HepG2 (cell line): Measurements from ENCODE around the gene SUN1. TPM values are rescaled to one million over a fixed set of nuclear protein-coding genes. Genes with fewer than 3 reads are reported as not detected.

Experiments used
- ATAC-seq: fragments of 200-7000 bp; cut with Tn5 transposase; 3 replicates; pipeline ENCODE4 v1.9.1; 2020; ENCODE audit warnings: mild to moderate bottlenecking, moderate library complexity
- BruUV-seq: library from RNA; stranded (reverse); fragments of 400-500 nt; replicated peaks from 2 replicates; lab custom pipeline; 2021; lab: Mats Ljungman, UMichigan
- CTCF ChIA-PET: fragments of 300-600 bp; formaldehyde crosslinking; extraction: SDS; loops from one replicate; lab custom pipeline; 2021; ENCODE audit warnings: low total read pairs, inconsistent platforms, low intra/inter-chr PET ratio; lab: Yijun Ruan, JAX
- POLR2A ChIA-PET: fragments of 350-600 bp; sonication (Branson Sonifier 250); formaldehyde crosslinking; loops from one replicate; lab custom pipeline; 2020; ENCODE audit warnings: antibody characterized with exemption, inconsistent platforms; lab: Yijun Ruan, JAX
- DNase-seq: peaks from one replicate; pipeline ENCODE4 v3.0.0-alpha.2; 2015; ENCODE audit warnings: low spot score
- FAIRE-seq: peaks from 3 replicates; lab custom pipeline; 2011; peaks lifted over from hg19 to GRCh38; lab: Jason Lieb, UNC
- H2AFZ ChIP-seq: one replicate; pipeline ENCODE4 v1.6.1; 2011; ENCODE audit warnings: low read length, inconsistent platforms
- H3K27ac ChIP-seq: fragments of 300-600 bp; 3 replicates; pipeline ENCODE4 v1.8.0; 2011; ENCODE audit warnings: mixed run types, mild to moderate bottlenecking, mixed read lengths, low read length, inconsistent platforms; ENCODE audit not compliant: insufficient read depth; ENCODE audit errors: extremely low read length
- H3K27me3 ChIP-seq, 2 experiments: fragments of 200-600 bp in 1 of 2; 2 replicates in 1 of 2; 3 replicates in 1 of 2; pipeline versions ENCODE4 v1.6.0 to v1.8.0; 2011; ENCODE audit warnings: low read length in 2 of 2, mild to moderate bottlenecking in 2 of 2, moderate library complexity in 2 of 2, inconsistent platforms in 1 of 2; ENCODE audit not compliant: insufficient read depth in 2 of 2, control insufficient read depth in 1 of 2
- H3K36me3 ChIP-seq, 2 experiments: fragments of 200-600 bp in 1 of 2; replicated peaks in 1 of 2; 2 replicates in 1 of 2; 3 replicates in 1 of 2; pipeline versions ENCODE4 v1.5.1 to v1.8.0; 2011; ENCODE audit warnings: low read length in 2 of 2, inconsistent platforms in 1 of 2; ENCODE audit not compliant: insufficient read depth in 2 of 2, control insufficient read depth in 1 of 2
- H3K4me1 ChIP-seq: 2 replicates; pipeline ENCODE4 v1.5.1; 2012; ENCODE audit warnings: low read length, inconsistent platforms; ENCODE audit not compliant: insufficient read depth
- H3K4me2 ChIP-seq: 2 replicates; pipeline ENCODE4 v1.6.0; 2011; ENCODE audit warnings: low read depth, low read length, inconsistent platforms
- H3K4me3 ChIP-seq, 3 experiments: fragments of 200-600 bp in 1 of 3; sonication (generic), shearing (Covaris generic) in 1 of 3; replicated peaks in 1 of 3; 2 replicates each; pipeline ENCODE4 v1.5.1; 2011 to 2016; ENCODE audit warnings: low read length in 3 of 3, inconsistent platforms in 2 of 3, low read depth in 2 of 3, mild to moderate bottlenecking in 2 of 3, control low read depth in 1 of 3, mixed read lengths in 1 of 3; ENCODE audit not compliant: insufficient read depth in 1 of 3
- H3K79me2 ChIP-seq: one replicate; pipeline ENCODE4 v1.6.1; 2011; ENCODE audit warnings: low read length, inconsistent platforms; ENCODE audit not compliant: insufficient read depth
- H3K9ac ChIP-seq: 2 replicates; pipeline ENCODE4 v1.6.0; 2011; ENCODE audit warnings: mild to moderate bottlenecking, low read depth, low read length, inconsistent platforms; ENCODE audit not compliant: insufficient read depth
- H3K9me3 ChIP-seq: 2 replicates; pipeline ENCODE4 v1.5.1; 2012; ENCODE audit warnings: mild to moderate bottlenecking, low read length
- H4K20me1 ChIP-seq: 2 replicates; pipeline ENCODE4 v1.6.0; 2011; ENCODE audit warnings: inconsistent platforms, mild to moderate bottlenecking, low read length, moderate library complexity; ENCODE audit not compliant: insufficient read depth
- KAT2B ChIP-seq: fragments of 150-350 bp; IDR thresholded peaks from 2 replicates; pipeline ENCODE4 v1.6.1; 2014; ENCODE audit warnings: low read depth, low read length, borderline replicate concordance
- NFRKB ChIP-seq: fragments of 450-650 bp; IDR thresholded peaks from 2 replicates; pipeline ENCODE4 v1.6.1; 2017
- NR2F6 ChIP-seq, 2 experiments: IDR thresholded peaks; 2 replicates each; pipeline ENCODE4 v1.6.1; 2016; ENCODE audit warnings: antibody characterized with exemption in 1 of 2, mild to moderate bottlenecking in 1 of 2
- SMAD3 ChIP-seq: sonication (generic); formaldehyde crosslinking; IDR thresholded peaks from 2 replicates; pipeline ENCODE4 v1.4.0; 2020; ENCODE audit warnings: missing genetic modification reagents
- TCF7 ChIP-seq: sonication (generic); IDR thresholded peaks from 2 replicates; pipeline ENCODE4 v1.6.1; 2016; ENCODE audit warnings: antibody characterized with exemption, low read depth
- ZBTB14 ChIP-seq: sonication (generic); formaldehyde crosslinking; IDR thresholded peaks from 2 replicates; pipeline ENCODE4 v1.4.0; 2020; ENCODE audit warnings: missing genetic modification reagents
- ZBTB38 ChIP-seq: sonication (generic); formaldehyde crosslinking; IDR thresholded peaks from 2 replicates; pipeline ENCODE4 v1.5.1; 2020; ENCODE audit warnings: mild to moderate bottlenecking, missing genetic modification reagents
- ZFP36L2 ChIP-seq: sonication (generic); formaldehyde crosslinking; IDR thresholded peaks from 2 replicates; pipeline ENCODE4 v1.4.0; 2020; ENCODE audit warnings: missing genetic modification reagents
- ZNF891 ChIP-seq: sonication (generic); formaldehyde crosslinking; IDR thresholded peaks from 2 replicates; pipeline ENCODE4 v1.5.0; 2020; ENCODE audit warnings: mild to moderate bottlenecking, missing genetic modification reagents
- ZSCAN20 ChIP-seq: sonication (generic); formaldehyde crosslinking; IDR thresholded peaks from 2 replicates; pipeline ENCODE4 v1.4.0; 2020; ENCODE audit warnings: missing genetic modification reagents, mild to moderate bottlenecking, borderline replicate concordance
- WGBS: methylation state at CpG from one replicate; pipeline ENCODE4 v1.1.6; 2017; ENCODE audit warnings: low lambda C conversion rate; 5-methylcytosine and 5-hydroxymethylcytosine counted together
- in situ Hi-C: cut with HindIII; loops from 2 replicates; pipeline ENCODE4 v1.10.0; 2017; ENCODE audit warnings: low pct_unique_long_range_greater_than_20kb; ENCODE audit not compliant: extremely low pct_ligation_motif_present
- intact Hi-C: fragments of 100-400 bp; cut with micrococcal nuclease; formaldehyde crosslinking; loops from one replicate; pipeline ENCODE4 v1.10.0; 2022; ENCODE audit not compliant: unreplicated experiment
- polyA plus RNA-seq, 8 experiments: library from polyadenylated mRNA; depleted of rRNA in 3 of 8; stranded (reverse) in 7 of 8; unstranded in 1 of 8; fragments of >200 nt; fragmentation: Illumina TruSeq in 4 of 8; extraction: Trizol in 4 of 8; gene quantifications; 2 replicates each; pipeline versions ENCODE4 v1.2.1 to v1.2.3, GENCODE V29; 2011 to 2016; ENCODE audit warnings: low read depth in 4 of 8, missing spikeins in 1 of 8, mixed read lengths in 1 of 8; ENCODE audit not compliant: insufficient read depth in 1 of 8
- total RNA-seq, 5 experiments: library from RNA; depleted of rRNA; stranded (reverse); fragments of >200 nt; fragmentation: Illumina TruSeq; extraction: Trizol; gene quantifications; 2 replicates each; pipeline ENCODE4 v1.2.3, GENCODE V29; 2016; ENCODE audit warnings: low read depth in 1 of 5
- TF ChIP-seq, protein P1 (sequence below): sonication (generic); formaldehyde crosslinking; IDR thresholded peaks from 2 replicates; pipeline ENCODE4 v1.5.0; 2020; ENCODE audit warnings: missing genetic modification reagents
- TF ChIP-seq, protein P2 (sequence below): sonication (generic); formaldehyde crosslinking; IDR thresholded peaks from 2 replicates; pipeline ENCODE4 v1.8.1; 2023; ENCODE audit warnings: mild to moderate bottlenecking, missing genetic modification reagents

The SUN1 gene
- total and polyA plus RNA-seq, 2 of the 13 experiments (the other 11 are each of a cell fraction or from before 2014, with no cell fraction given), result 47.0 to 126 TPM

- peaks cover 87% of the 10 kb centered on the region for H3K79me2 ChIP-seq
- H3K36me3 ChIP-seq, result peaks cover 2 to 10% of the 10 kb centered on the region in 2 experiments; a peak in 4 of 5 replicates
- ATAC-seq (no peak), DNase-seq (no peak), FAIRE-seq (no peak)
- H2AFZ ChIP-seq, result no peak overlapping the region
- no peaks in the 10 kb centered on the region for H3K9me3 ChIP-seq
- H4K20me1 ChIP-seq, result peaks cover 34% of the 10 kb centered on the region
- peaks cover 35% of the 10 kb centered on the region for H3K4me1 ChIP-seq
- WGBS, result 93% methylated on average over 7 of the region's 11 CpGs
- BruUV-seq, result no TSS peak
- TF ChIP-seq ZBTB14, result no peak
- TF ChIP-seq, all 625 proteins: peak for 0
- Histone ChIP-seq H3K27ac (no peak overlapping the region), H3K4me3 (no peak overlapping the region), H3K27me3 (no peaks in the 10 kb centered on the region), H3K4me2 (no peak overlapping the region), H3K9ac (no peak overlapping the region)
- CTCF ChIA-PET, result no interaction called here
- intact Hi-C loops (no loop called here), in situ Hi-C loops (no loop called here)
- POLR2A ChIA-PET, result no interaction called here
Observed at GRCh38 chr7:824664-825063, 7.6 kb upstream of the SUN1 start.

DNA sequence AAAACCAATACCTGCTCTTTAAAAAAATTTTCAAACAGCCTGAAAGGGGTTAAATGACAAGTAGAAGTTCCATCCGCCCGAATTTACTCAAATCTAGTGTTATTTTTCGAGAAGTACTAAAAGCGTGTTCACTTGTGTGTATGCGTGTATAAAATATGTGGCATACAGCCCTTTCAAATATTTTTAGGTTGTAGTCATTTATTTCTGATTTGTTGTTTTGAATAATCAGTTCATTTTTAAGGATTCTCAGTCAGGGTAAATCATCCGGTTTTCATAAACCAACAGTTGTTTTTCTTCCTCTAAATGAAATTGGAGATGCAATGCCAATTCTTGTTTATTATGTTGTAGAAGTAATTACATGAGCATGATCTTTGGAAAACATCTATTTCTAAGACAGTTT is 6.9 kb upstream of the SUN1 start:
- BruUV-seq, result no TSS peak
- ChIA-PET POLR2A (no interaction called here), CTCF (no interaction called here)
- Histone ChIP-seq H3K79me2 (peaks cover 86% of the 10 kb centered on the region), H3K9me3 (no peaks in the 10 kb centered on the region), H3K4me3 (no peak overlapping the region), H4K20me1 (peaks cover 29% of the 10 kb centered on the region), H3K27me3 (no peaks in the 10 kb centered on the region), H3K4me2 (no peak overlapping the region), H3K9ac (no peak overlapping the region), H3K36me3 (peaks cover 2 to 10% of the 10 kb centered on the region in 2 experiments; a peak in 4 of 5 replicates), H2AFZ (no peak overlapping the region), H3K27ac (no peak overlapping the region), H3K4me1 (peaks cover 27% of the 10 kb centered on the region)
- in situ Hi-C loops, result no loop called here
- FAIRE-seq (no peak), ATAC-seq (no peak), DNase-seq (no peak)
- WGBS, result 95% methylated on average over 6 of the region's 6 CpGs
- intact Hi-C loops, result no loop called here
- TF ChIP-seq, protein P1, sequence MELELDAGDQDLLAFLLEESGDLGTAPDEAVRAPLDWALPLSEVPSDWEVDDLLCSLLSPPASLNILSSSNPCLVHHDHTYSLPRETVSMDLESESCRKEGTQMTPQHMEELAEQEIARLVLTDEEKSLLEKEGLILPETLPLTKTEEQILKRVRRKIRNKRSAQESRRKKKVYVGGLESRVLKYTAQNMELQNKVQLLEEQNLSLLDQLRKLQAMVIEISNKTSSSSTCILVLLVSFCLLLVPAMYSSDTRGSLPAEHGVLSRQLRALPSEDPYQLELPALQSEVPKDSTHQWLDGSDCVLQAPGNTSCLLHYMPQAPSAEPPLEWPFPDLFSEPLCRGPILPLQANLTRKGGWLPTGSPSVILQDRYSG (CRISPR knock-in tag), result no peak
- TF ChIP-seq, protein P2, sequence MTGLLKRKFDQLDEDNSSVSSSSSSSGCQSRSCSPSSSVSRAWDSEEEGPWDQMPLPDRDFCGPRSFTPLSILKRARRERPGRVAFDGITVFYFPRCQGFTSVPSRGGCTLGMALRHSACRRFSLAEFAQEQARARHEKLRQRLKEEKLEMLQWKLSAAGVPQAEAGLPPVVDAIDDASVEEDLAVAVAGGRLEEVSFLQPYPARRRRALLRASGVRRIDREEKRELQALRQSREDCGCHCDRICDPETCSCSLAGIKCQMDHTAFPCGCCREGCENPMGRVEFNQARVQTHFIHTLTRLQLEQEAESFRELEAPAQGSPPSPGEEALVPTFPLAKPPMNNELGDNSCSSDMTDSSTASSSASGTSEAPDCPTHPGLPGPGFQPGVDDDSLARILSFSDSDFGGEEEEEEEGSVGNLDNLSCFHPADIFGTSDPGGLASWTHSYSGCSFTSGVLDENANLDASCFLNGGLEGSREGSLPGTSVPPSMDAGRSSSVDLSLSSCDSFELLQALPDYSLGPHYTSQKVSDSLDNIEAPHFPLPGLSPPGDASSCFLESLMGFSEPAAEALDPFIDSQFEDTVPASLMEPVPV (CRISPR knock-in tag), result no peak
- TF ChIP-seq SMAD3 (CRISPR knock-in tag) (no peak), TCF7 (no peak), NR2F6 (IDR thresholded peaks at IDR 0.05) (no peak), NR2F6 (CRISPR knock-in tag; IDR thresholded peaks at IDR 0.05) (no peak), ZNF891 (CRISPR knock-in tag) (no peak), ZFP36L2 (CRISPR knock-in tag) (no peak), ZBTB38 (CRISPR knock-in tag) (no peak), KAT2B (no peak), NFRKB (no peak), ZSCAN20 (CRISPR knock-in tag) (no peak)
